Left renal cortex interstitium (tissue), 4 donors: ENCODE results near the gene KCNMB1. TPM values are rescaled to one million over a fixed set of nuclear protein-coding genes. Genes with fewer than 3 reads are reported as not detected.

Experiments
- DNase-seq, 4 donors: peaks; one replicate each; pipeline ENCODE4 v3.0.0-alpha.2; 2013; ENCODE audit warnings: low read depth in 4 of 4, low spot score in 2 of 4, missing footprints in 1 of 4
- polyA plus RNA-seq, 4 donors: library from polyadenylated mRNA; unstranded; fragments of 120-200 nt; gene quantifications; one replicate each; pipeline ENCODE4 v1.2.1, GENCODE V29; 2013; ENCODE audit not compliant: insufficient read length in 4 of 4

The KCNMB1 gene
- polyA plus RNA-seq, 4 donors, result 1.2 to 1.9 (median 1.5) TPM

GRCh38 chr5:170347022-170347567 is 42.1 kb downstream of the KCNMB1 start:
- no peak for DNase-seq

DNA sequence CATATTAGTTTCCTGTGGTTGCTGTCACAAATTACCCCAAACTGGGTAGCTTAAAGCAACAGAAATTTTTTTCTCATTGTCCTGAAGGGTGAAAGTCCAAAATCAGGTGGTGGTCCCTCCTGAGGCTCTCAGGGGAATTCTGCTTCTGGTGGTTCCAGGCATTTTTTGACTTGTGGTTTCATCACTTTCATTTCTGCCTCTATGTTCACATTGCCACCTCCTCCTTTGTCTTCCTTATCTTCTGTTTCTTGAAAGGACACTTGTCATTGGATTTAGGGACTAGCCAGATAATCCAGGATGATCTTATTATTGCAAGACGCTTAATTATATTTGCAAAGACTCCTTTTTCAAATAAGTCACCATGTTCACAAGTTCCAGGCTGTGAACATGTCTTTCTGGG is 43.2 kb downstream of the KCNMB1 start:
- no peak for DNase-seq

GRCh38 chr5:170343177-170343576 is 46.0 kb downstream of the KCNMB1 start:
- DNase-seq, result no peak

- DNase-seq, result no peak
Measured at GRCh38 chr5:170342153-170342725, 46.9 kb downstream of the KCNMB1 start.

GRCh38 chr5:170341545-170341944 is 47.6 kb downstream of the KCNMB1 start:
- no peak for DNase-seq

- DNase-seq, result no peak
Measured at GRCh38 chr5:170339780-170340167, 49.4 kb downstream of the KCNMB1 start.

DNA sequence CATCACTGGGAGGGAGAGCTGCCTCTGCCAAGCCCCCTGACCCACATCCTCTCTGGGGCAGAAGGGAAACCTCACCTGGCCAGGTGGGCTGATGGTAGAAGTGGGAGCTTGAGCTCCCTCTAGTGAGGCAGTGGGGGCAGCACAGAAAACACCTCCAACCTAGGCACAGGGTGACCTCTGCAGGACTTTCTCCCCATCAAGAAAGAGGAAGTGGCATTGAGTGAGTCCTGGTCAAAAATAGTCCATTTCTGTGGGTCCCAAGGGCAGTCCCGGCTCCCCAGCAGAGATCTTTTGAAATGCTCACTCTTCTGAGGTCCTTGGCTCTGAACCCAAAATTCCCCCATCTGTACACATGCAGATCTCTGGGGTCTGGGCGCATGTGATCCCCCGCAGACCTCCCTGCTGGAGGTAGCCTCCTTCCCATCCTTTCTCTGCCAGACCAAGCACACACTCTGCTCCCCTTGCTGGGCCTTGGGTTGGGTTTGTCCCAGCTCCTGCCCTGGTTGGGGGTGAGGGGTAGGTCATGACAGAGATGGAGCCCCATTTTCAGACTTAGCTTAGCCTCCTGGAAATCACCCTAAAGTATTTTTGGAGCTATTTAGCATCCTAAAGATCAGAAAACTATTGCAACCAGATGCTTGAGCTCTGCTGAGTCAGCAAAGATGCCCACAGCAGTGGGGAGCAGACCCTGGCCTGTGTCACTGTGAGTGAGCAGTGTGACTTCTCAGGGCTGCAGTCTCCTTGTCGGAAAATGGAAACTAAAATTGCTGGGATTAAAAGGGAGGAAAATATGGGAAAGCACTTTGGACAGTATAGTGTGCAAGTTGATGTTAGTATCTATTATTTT is 50.0 kb downstream of the KCNMB1 start:
- DNase-seq, result no peak

GRCh38 chr5:170338291-170338690 is 50.9 kb downstream of the KCNMB1 start:
- DNase-seq, result no peak

- no peak for DNase-seq
Measured at GRCh38 chr5:170337045-170337733, 52.0 kb downstream of the KCNMB1 start.

GRCh38 chr5:170336065-170336464 is 53.1 kb downstream of the KCNMB1 start:
- no peak for DNase-seq

- no peak for DNase-seq
Measured at GRCh38 chr5:170334626-170335025, 54.5 kb downstream of the KCNMB1 start.

- no peak for DNase-seq
Measured at GRCh38 chr5:170333161-170333910, 55.8 kb downstream of the KCNMB1 start.

- DNase-seq, result no peak
Measured at GRCh38 chr5:170332058-170332457, 57.1 kb downstream of the KCNMB1 start.

DNA sequence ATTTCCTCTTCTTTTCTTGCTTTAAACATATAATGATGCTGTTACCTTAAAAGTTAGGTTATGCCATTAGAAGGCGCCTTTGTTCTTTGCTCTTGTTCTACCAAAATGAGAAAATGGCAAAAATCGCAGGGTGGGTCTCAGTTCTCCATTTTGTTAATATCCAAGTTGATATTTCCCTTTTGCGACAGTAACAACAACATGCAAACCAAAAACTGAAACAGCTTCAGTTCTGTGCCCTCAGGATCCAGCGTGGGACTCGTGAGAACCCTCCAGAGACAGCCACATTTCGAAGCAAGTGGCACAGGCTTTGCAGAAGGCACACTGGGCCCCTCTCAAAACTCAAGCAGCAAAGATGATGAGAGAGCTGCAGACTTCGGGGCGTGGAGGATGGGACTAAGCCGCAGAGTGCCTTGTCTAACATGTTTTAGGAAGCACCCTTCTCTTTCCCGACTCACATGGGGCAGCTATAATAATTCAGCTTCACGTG is 58.6 kb downstream of the KCNMB1 start:
- no peak for DNase-seq

GRCh38 chr5:170329524-170329923 is 59.6 kb downstream of the KCNMB1 start:
- no peak for DNase-seq

GRCh38 chr5:170327829-170328228 is 61.3 kb downstream of the KCNMB1 start:
- DNase-seq, result no peak

DNA sequence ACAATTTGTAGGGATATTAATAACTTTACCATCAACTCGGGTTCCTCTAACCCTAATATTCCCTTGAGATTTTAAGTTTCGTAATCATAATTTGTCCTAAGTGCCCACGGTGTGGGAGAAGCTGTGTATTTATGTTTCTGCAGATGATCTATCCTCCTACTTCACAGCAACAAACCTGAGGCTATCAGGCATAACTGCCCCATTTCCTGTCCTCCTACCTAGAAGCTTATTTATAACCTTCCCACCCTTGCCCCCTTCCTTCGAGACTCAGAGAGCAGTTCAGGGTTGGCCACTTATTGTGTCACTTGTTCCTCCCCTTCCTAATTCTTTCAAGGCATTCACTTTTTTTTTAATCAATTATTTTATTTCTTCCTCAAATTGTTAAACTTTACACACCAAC is 62.0 kb downstream of the KCNMB1 start:
- no peak for DNase-seq
